Stimulated activated CD8-positive, alpha-beta memory T cell treated with anti-CD3 and anti-CD28 coated beads, Interleukin-12 subunit alpha, Interleukin-12 subunit beta, amount 100 ng/mL, for 1 hour (primary cell): ENCODE data around the gene SAE1.
"Not testable (repeated sequence)": the region's sequence is repeated elsewhere in the genome, so short reads cannot be mapped to it uniquely, and the experiment has no call there.

ENCODE experiments used
- DNase-seq: peaks from one replicate; pipeline ENCODE4 v3.0.0-alpha.2; 2020; ENCODE audit warnings: low read depth

The SAE1 gene

DNA sequence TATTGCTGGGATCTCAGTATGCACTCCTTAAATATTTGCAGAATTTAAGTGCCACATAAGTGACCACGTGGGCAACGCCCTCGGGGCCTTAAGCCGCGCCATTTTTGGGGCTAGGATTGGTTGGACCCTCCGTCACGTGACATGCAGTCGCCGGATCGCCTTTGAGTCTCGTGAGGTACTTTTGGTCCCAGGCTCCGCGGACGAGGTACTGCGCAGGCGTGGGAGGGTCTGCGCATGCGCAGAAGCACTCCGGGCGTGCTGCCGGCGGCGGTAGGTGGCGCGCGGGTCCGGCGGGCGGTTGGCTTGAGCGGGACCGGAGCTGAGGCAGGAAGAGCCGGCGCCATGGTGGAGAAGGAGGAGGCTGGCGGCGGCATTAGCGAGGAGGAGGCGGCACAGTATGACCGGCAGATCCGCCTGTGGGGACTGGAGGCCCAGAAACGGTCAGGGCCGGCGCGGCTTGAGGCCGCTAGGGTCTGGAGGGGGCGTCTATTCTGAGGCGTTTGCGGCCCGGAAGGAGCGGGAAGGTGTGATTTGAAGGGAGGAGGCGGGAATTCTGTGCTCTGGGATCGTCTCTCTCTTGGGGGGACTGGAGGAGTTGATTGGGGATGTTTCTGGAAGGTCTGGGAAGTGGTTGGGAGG is at the start of gene SAE1:
TSS of gene SAE1 (plus strand) at position 247 of the 639 bp plus-strand sequence. CDS start at position 343, 96 bp downstream.
- peak; percentile 82 for DNase-seq

DNA sequence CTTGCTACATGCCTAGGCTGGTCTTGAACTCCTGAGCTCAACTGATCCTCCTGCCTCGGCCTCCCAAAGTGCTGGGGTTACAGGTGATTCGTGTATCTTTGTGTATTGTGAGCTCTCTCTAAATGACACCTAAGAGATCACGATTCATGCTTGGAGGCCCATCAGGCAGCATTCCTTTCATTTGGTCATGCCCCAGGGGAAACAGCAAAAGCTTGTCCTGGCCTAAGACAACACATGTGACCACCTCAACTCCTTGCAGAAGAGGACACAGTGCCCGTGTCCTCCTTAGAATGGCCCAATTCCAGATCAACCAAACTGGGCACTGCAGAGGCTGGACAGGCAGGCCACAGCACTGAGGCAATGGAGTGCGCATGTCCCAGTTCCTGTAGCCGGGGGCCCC is 49.5 kb upstream of the SAE1 start:
- no peak for DNase-seq

DNA sequence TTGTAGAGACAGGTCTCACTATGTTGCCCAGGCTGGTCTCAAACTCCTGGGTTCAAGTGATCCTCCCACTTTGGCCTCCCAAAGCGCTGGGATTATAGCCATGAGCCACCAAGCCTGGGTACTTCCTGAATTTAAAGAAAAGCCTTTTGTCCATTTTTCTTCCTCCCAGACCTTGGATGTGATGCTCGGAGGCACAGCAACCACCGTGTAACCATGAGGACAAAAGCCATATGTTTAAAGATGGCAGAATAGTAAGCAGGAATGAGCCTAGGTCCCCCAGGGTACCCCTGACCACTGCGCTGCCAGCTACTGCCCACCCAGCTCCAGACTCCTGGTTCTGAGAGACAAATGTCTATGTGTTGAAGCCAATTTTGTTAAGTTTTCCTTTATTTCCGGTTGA is 48.1 kb upstream of the SAE1 start:
- no peak for DNase-seq

DNA sequence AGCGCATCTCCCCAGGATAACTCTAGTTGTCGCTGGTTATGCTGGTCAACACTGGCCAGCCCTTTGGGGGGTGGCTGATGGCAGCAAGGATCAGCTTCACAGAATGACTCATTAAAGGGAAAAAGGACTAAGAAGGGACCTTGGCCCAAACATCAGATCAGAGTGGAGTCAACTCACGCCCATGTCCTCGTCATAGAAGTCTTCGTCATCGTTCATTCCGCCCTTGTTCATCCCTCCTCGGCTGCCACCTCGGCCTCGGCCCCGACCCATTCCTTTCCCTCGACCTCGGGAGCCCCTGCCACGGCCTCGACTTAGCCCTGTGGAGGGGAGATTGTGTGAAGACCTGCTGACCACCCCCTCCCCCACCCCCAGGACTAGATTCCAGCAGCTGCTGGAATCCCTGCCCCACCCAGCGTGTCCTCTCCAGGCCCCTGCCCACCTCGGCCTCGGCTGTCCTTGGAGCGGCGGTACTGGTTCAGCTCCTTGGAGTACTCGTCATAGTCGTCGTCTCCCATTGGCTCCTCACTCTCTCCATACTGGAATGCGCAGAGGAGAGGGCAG is 45.7 kb upstream of the SAE1 start:
- DNase-seq = no peak

DNA sequence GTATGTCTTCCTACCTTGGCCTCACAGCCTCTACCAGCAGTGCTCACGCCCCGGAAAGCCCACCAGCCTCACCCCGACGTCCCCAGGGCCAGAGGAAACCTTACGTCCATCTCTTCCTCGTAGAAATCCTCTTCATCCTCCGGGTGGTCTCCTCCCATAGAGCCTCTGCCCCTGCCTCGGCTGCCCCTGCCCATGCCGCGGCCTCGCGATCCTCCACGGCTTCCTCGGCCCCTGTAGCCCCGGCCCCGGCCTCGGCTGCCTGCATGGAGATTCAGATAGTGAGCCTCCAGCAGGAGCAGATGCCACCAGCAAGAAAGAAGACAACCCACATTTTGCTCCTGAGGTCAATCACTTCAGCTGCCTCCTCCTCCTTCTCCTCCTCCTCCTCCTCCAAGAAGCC is 44.4 kb upstream of the SAE1 start:
- DNase-seq = no peak

DNA sequence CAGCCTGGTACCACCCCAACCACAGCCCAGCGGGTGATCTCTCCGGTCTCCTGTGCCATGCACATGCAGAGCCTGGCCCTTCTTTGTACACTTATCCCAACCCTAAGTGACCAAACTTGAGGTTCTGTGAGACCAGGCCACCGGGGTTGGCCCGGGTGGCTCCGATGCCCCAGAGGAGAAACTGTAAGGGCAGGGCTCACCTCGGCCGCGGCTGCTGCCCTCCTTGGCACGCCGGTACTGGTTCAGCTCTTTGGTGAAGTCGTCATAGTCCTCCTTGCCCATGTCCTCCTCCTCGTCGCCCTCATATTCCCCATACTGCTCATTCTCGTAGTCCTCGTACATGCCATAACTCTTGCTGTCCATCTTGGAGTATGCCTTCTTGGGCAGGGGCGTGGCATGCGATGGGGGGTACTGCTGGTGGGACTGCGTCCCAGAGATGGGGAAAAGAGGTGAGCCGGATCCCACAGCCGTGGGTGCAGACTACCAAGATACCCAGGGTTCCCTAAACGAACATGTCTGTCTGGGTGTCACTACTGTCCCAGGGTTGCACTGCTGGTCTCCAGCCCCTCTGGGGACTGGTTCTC is 40.8 kb upstream of the SAE1 start:
- no peak for DNase-seq

DNA sequence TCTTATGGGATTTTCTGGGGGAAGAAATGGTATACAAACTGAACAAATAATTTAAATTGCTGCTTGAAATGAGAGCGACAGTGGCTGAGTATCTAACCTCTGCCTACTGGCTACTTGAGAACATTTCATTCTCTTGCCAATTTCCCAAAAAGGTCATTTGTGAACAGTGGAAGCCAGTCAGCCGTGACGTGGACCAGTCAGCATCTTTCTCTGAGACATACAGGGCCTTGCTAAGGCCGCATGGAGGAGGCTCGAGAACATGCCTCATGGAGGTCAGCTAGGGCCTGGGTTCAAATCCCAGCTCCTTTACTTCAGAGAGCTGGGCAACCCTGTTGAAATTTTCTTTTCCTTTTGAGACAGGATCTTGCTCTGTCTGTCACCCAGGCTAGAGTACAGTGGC is 37.4 kb upstream of the SAE1 start:
- no peak for DNase-seq

DNA sequence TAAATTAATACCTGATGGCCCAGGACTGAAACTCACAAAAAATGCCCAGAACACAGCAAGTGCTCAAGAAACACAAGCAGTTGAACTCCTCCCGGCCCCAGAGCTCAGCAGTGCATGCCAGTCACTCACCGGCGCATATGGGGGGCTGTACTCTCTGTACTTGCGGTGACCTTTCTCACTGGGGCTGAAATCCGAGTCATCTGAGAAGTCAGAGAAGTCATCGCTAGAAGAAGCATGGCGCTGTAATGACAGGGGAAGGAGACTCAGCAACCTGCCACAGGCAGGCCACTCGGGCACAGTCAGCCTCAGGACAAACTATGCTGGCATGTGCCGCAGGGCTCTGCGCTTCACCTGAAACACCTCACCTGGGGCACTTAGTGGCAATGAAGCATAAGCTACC is 36.8 kb upstream of the SAE1 start:
- no peak for DNase-seq

DNA sequence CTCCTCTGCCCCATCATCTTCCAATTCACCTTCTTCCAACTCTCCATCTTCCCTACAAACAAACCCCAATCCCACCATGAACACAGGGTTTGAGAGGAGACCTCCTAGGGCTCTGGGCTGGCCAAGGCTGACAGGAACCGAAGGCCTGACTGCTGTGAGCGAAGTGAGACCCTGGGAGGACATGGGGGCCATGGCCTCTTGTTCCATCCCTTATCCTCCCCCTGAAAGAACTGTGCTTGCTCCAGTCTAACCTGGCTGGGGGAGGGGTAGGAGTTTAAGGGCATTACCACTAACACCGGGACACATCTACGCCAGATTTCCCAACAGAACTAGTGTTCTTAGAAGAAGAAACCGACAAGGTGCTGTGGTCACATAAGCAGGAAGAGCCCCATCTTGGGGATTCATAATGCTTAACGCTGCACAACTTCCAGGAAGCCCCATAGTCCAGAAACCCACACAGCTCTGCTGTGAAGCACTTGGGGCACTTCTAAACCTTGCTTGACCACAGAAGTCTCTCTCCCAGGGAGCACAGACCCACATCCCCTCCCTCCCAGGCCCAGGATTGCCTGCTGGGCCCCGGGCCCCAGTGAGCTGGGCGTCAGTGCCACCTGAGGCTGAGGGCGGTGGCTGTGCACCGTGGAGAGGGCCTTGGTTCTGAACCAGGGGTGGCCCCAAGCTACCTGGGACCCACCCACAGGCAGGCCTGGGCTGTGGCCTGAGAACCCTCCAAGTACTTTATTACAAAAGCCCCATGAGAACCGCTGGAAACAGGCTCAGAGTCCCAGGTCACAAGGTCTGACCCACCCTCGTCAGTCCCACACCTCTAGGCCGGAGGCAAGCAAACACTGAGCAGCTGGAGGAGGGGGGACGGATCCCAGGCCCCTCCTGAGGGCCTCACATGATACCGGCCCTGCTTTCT is 35.8 kb upstream of the SAE1 start:
- no peak for DNase-seq

DNA sequence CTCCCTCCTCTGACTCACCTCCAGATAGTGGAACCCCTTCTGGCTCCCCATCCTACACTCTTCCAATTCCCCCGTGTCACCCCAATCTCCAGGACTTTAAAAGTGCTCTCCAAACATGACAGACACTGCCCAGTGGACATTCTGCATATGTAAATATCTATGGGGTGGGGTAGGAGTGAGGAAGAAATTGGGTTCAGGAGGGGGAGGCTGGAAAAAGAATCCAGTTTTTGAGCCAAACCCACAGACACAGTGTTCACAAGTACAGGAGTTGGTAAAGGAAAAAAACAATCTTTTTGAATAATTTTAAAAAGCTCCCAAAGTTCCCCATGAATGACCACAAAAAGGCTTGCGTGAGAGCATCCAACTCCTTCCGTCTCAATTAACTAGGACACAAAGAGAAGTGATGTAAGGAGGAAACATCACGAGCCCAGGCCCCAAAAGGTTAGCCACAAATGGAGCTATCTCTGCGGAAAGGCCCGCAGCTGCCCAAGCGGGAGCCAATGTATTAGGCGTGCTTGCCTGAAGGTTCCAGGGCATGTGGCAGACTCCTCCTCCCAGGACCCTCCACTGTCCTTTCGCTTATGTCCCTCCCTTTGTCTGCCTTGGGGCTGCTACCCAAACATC is 35.0 kb upstream of the SAE1 start:
- DNase-seq = no peak

DNA sequence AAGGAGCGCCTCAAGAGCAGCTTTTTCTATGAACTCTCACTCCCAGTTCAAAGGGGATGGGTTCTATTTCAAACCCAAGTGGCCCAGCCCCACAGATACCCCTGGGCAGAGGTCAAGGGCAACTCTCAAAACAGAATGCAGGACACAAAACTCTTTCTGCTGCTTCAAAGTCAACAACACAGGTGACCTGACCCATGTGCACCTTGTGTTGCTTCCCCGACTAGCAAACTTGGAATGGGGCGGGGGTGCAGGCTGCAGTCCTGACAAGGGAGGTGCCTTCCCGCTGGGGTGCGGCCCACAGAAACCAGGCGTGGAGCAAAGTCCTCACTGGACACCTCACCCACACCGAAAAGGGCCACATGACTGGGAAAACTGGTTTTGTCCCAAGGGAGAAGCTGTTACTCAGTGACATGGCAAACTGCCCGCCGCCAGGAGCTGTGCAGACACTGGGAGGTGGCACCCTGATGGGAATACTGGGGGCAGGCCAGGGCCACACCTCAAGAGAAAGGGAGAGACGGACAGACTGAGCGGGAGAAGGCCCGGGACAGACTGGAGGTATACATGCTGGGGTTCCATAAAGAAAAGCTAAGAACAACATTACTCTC is 34.4 kb upstream of the SAE1 start:
- DNase-seq = no peak

DNA sequence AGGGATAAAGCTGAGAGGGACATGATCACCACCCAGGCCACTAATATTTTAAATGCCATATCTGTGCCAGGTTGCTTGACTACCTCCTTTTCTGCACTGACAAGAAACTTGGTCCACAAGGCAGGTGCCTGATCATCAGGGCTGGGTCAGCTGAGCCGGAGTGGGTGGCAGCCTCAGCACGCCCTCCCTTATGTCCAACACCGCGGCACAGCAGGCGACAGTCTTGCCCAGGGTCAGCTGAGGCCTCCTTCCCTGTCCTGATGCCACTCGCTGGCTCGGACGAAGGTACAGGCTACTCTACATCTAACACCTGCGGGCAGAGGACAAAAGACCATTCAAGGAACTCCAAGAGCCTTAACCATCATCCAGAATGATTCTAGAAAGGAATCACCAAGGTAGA is 33.9 kb upstream of the SAE1 start:
- DNase-seq = no peak

DNA sequence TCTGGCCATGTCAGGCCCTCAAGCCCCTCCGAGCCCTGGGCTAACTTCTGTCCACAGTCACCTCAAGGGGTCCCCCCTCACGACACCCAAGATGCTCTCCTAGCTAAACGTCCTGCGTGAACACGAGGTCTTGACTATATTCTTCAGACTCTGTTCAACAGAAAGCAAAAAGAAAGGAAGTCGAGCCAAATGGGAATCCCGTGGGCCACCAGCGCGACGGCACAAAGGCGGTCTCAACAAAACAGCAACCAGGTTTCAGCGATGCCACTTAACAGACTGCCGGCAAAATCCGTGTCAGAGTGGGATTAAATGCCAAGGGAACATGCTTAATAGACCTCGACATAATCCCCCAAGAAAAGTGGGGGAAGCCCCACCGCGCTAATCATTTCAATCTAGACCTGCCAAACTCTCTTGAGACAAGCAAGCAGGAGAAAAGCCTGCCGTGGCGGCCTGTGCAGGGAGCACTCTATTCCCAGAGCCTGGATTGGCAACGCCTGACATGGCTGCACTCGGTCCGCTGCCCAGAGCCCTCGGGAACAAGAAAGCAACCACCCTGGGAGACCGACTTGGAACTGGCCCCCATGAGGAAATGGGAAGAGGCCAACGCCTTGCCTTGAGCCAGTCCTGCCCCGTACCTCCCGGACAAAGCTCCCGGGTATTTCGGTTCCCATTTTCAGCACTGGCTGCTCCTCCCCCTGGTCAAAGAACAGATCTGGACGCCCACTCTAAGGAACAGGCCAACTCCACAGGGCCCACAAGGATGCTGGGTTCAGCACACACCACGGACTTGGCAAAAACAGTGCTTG is 33.0 kb upstream of the SAE1 start:
- DNase-seq = no peak

DNA sequence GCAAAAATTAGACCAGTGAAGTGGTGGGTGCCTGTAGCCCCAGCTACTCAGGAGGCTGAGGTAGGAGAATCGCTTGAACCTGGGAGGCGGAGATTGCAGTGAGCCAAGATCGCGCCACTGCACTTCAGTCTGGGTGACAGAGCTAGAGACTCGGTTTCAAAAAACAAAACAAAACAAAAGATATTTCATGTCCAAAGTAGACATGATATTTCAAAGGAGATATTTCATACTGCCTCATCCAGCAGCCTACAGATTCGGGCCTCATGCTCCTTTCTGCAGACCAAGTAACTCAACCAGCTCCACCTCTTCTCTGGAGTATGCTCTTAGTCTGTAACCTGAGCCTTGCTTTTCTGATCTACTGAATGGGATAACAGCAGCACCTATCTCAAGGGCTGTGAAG is 32.0 kb upstream of the SAE1 start:
- no peak for DNase-seq

DNA sequence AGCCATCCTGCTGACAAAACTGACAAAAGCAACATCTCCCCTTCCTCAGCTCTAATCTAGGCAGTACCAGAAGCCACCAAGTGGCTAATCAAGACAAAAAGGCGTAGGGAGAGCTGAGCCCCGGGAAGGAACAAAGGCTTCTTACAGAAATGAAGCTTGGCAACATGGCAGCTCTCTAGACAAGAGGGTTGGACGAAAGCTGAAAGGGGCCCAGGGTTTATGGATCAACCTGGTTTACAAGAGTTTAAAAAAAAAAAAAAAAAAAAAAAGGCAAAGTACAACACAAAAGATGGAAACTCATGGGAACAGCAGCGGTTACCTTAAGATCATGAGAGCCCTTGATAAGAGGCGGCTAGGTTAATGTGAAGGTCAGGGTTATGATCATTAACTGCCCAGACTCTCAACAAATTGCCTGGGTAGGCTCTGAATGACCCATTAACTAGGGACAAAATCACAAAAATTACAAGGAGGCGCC is 31.0 kb upstream of the SAE1 start:
- DNase-seq = no peak

DNA sequence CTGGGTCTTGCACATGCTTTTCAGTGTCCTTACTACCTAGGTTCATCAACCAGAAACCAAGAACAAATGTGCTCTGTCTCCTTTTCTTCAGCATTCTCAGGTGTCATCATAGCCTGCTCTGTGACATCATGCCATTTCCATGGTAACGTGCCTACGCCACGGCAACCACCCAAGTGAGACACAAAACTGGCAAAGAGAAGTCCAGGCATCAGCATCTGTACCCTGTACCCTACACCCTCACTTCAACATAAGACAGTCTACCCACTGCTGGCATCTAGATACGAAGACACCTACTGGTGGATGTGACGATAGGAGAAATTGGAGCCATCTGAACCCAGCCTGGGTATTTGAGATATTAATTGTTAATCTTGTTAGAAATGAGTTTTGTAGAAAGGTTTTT is 30.3 kb upstream of the SAE1 start:
- no peak for DNase-seq

DNA sequence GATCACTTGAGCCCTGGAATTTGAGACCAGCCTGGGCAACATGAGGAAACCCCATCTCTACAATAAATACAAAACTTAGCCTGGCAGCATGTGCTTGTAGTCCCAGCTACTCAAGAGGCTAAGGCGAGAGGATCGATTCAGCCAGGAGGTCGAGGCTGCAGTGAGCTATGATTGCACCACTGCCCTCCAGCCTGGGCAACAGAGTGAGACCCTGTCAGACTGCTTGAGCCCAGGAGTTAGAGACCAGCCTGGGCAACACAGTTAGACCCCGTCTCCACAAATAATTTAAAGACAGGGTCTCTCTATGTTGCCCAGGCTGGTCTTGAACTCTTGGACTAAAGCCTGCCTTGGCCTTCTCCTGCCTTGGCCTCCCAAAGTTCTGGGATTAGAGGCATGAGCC is 29.5 kb upstream of the SAE1 start:
- DNase-seq = not testable (repeated sequence)

DNA sequence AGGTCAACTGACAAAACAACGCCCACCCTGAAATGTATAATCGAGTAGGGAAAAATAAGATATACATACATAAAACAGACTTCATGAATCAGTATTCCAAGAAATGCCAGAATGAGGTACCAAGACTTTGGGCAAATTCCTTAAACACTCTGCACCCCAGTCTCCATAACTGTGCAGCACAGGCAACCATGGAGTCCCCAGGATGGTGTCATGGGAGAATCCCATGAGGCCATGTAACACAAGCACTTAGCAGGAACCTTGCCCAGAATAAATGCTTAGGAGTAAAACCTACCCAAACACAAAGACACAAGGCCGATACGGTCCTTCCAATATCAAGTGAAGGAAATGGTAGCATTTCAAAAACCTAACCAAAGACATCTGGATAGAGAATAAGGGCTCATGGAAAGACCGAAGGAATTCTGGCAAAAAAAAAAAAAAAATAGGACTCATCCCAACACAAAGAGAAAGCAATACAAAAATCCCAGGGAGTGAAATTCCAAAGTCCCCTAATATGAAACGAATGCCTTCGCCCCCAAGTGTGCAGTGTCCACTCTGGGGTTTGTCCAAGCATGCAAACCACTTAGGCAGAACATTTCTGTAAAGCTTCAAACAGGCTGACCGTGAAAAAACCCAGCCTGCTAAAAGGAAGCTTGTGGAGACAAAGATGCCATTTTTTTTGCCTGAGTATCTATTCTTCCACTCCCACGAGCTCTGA is 28.1 kb upstream of the SAE1 start:
- no peak for DNase-seq

DNA sequence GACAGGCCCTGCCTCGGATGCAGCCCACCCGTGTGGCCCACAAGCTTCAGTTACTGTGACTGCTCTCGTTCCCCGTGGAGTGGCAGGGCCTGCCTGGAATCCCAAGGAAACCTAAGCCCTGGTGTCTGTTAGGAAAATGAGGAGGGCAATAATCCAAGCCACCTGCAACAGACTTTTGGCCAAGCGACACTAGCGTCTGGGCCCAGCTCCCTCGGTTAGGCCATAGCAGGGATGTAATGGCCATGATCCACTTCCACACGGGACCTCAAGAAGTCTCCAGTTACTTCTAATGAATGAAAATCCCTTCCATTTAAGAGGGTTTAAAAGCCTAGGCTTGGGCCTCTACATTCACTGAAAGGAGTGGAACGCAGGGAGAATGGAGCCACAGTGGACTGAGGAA is 26.0 kb upstream of the SAE1 start:
- no peak for DNase-seq

DNA sequence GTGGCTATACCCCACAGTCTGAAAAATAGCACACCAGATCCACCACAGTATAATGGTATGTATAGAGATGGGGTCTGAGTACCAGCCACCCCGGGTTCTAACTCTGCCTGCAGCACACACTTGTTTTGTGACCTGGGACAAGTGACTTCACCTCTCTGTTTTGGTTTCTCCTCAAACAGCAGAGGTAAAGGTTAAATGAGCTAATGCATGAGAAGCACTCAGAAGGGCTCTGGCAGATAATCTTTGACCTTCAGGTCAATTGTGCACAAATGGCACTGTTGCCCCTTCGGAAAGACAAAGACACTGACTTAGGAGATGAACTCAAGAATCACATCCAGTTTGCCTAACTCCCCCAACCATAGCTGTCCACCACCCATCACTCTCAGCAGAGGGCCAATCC is 24.8 kb upstream of the SAE1 start:
- no peak for DNase-seq
